Left cardiac atrium (tissue), 4 donors: Measurements from ENCODE around the gene CCNI2. TPM values are rescaled to one million over a fixed set of nuclear protein-coding genes. Genes with fewer than 3 reads are reported as not detected.
"Not testable (repeated sequence)": the region's sequence is repeated elsewhere in the genome, so short reads cannot be mapped to it uniquely, and the experiment has no call there.

Source experiments
- ATAC-seq, 2 donors: fragments of 200-7000 bp; cut with Tn5 transposase; one replicate each; pipeline ENCODE4 v1.9.1; 2020; ENCODE audit warnings: mild to moderate bottlenecking in 2 of 2, moderate library complexity in 2 of 2
- DNase-seq: peaks from one replicate; pipeline ENCODE4 v3.0.0-alpha.2; 2020
- intact Hi-C, 2 donors: fragments of 100-400 bp; cut with DNase I; formaldehyde crosslinking; loops; one replicate each; pipeline versions ENCODE4 v1.14.1 to v1.15.1; 2022 to 2023
- total RNA-seq, 2 donors: library from RNA; stranded (reverse); fragmentation: NEBNext Ultra II Directional; extraction: Animal tissue kit (Norgen Biotek cat#: 25700); gene quantifications; one replicate each; pipeline ENCODE4 v1.2.1, GENCODE V29; 2021
- donor health status: DM: no; HTN: yes; CAD: no.
- donor health status: DM: no; HTN: yes; CAD: no; lungs with severe emphysema.
- donor health status: DM: yes; HTN: yes; CAD: no.
- donor health status: Dilated cardiomyopathy.

CCNI2 gene
- total RNA-seq, 2 donors from 2014 or later: not detected

DNA sequence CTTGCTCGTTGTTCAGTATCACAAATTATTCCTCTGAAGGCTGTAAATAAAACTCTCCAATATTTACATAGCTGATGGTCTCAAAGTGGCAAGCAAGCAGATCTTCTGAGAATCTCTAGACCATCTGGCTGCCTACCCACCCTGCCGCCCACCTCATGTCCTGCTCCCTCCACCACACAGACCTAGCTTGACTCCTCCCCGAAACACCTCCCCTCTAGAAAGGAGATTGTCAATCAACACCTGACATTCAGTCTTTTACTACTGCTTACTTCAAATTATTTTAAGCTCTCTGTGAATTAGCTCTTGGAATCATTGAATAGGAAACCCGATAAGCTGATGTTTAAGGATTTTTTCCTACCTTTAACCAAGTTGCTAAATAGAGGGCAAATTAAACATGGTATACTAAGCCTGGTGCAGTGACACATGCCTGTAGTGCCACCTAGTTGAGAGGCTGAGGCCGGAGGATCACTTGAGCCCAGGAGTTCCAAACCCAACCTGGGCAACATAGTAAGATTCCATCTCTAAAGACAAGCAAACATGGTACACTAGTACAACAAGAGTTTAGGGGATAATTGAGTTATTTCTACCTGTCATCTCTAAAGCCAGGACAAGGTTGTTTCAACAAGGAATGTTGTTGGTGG lies 54.9 kb downstream of the CCNI2 start:
- no peak for DNase-seq
- no peak for ATAC-seq
- intact Hi-C loops: loop anchor here in 1 of 2 donors (10.0 kb wide), 1 partner anchor 267 kb away; no protein-coding TSS in a partner anchor

DNA sequence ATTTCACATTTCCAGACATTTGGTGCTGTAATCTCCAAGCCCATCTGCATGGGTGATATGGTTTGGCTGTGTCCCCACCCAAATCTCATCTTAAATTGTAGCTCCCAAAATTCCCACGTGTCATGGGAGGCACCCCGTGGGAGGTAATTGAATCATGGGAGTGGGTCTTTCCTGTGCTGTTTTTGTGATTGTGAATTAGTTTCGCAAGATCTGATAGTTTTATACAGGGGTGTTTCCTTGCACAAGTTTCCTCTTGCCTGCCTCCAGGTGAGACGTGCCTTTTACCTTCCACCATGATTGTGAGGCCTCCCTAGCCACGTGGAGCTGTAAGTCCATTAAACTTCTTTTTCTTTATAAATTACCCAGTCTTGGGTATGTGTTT lies 55.5 kb downstream of the CCNI2 start:
- not testable (repeated sequence) for ATAC-seq, DNase-seq
- intact Hi-C loops: loop anchor here in 1 of 2 donors (10.0 kb wide), 1 partner anchor 268 kb away; no protein-coding TSS in a partner anchor

Other genes with a start within 250 kb of the CCNI2 start
- gene IL5, start 203.9 kb upstream of the CCNI2 start, total RNA-seq: not detected
- 10 to 100 TPM; 26.7 to 30.2 TPM for gene RAD50, start 190.4 kb upstream of the CCNI2 start, total RNA-seq
- gene IL13, start 89.3 kb upstream of the CCNI2 start, total RNA-seq: not detected
- not detected for gene IL4, start 73.4 kb upstream of the CCNI2 start, total RNA-seq
- gene KIF3A, start 9.9 kb upstream of the CCNI2 start, total RNA-seq: 1 to 10 TPM; 6.4 to 8.0 TPM
- 10 to 100 TPM; 29.4 to 31.3 TPM for gene SEPTIN8, start 29.8 kb downstream of the CCNI2 start, total RNA-seq
- under 1 TPM in 1 of 2 donors, not detected in 1; 0.06 TPM for gene SOWAHA, start 65.9 kb downstream of the CCNI2 start, total RNA-seq
- gene SHROOM1, start 83.2 kb downstream of the CCNI2 start, total RNA-seq: 1 to 10 TPM; 6.1 to 7.2 TPM
- under 1 TPM in 1 of 2 donors, not detected in 1; 0.65 TPM for gene GDF9, start 119.0 kb downstream of the CCNI2 start, total RNA-seq
- gene UQCRQ, start 119.2 kb downstream of the CCNI2 start, total RNA-seq: 1,000 to 10,000 TPM; 1,029 to 1,106 TPM
- 1 to 10 TPM; 1.1 to 1.3 TPM for gene LEAP2, start 126.2 kb downstream of the CCNI2 start, total RNA-seq
- 10 to 100 TPM; 33.3 to 58.1 TPM for gene AFF4, start 216.2 kb downstream of the CCNI2 start, total RNA-seq